AG04450 (cell line): ENCODE measurements around the gene LOX. TPM values are rescaled to one million over a fixed set of nuclear protein-coding genes. Genes with fewer than 3 reads are reported as not detected.
A peak's percentile ranks its signal among the peaks of the same experiment; 100 is the strongest.

Experiments
- CTCF ChIA-PET: fragments of 300-600, 350-600 bp; formaldehyde crosslinking; extraction: SDS; loops from one replicate; lab custom pipeline; 2022; ENCODE audit warnings: antibody characterized with exemption, inconsistent platforms; lab: Charles Lee
- POLR2A ChIA-PET: fragments of 350-600 bp; formaldehyde crosslinking; extraction: SDS; loops from one replicate; lab custom pipeline; 2021; ENCODE audit warnings: antibody characterized with exemption, inconsistent platforms; lab: Yijun Ruan, JAX
- DNase-seq: peaks from one replicate; pipeline ENCODE4 v3.0.0-alpha.2; 2011; ENCODE audit warnings: low read depth, low spot score
- H3K27ac ChIP-seq: one replicate; pipeline ENCODE4 v1.5.1; 2012; ENCODE audit warnings: low read depth, low read length, control low read depth
- H3K27me3 ChIP-seq: one replicate; pipeline ENCODE4 v1.6.0; 2012; ENCODE audit warnings: low read length; ENCODE audit not compliant: control insufficient read depth, insufficient read depth
- H3K4me3 ChIP-seq: 2 replicates; pipeline ENCODE4 v1.5.1; 2011; ENCODE audit warnings: mild to moderate bottlenecking, low read depth, low read length, control low read depth
- H3K9me3 ChIP-seq: 2 replicates; pipeline ENCODE4 v1.5.1; 2012; ENCODE audit warnings: low read length; ENCODE audit not compliant: control insufficient read depth, insufficient read depth
- polyA plus RNA-seq: library from polyadenylated mRNA; depleted of rRNA; stranded (reverse); fragments of >200 nt; gene quantifications from 2 replicates; pipeline ENCODE4 v1.2.3, GENCODE V29; 2011
- TF ChIP-seq, protein P1 (sequence below): IDR thresholded peaks from 2 replicates; pipeline ENCODE4 v1.5.1; 2011; ENCODE audit warnings: low read depth, low read length, control low read depth, inconsistent platforms

The LOX gene
- polyA plus RNA-seq, 1 experiment: 228 TPM

DNA sequence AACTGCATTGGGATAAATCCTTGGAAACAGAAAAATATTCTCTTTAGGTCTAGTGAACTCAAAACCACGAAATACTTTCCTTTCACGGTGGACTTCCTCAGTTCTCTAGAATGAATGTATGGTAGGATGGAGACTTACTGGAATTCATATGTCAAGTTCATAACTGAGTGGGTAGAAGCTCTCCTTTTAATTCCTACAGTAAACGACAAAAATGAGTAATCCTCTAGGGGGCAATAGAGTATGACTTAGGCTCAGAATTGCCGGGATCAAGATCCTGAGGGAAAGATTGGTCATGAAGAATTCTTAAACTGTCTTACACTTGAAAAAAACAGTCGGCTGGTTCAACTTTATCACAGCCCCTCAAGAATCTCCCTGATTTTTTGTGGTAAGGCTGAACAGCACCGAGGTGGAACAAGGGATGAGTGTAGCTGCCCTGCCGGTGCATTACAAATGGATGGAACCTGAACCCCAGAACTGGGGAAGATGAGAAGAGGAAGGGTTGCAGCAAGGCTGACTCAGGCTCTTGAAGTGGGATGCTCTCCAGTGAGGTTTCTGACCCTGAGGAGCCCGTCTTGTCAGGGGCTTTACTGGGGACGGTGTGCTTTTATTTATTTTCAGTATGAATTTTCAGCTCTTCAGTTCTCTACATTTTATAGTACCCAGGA, 14.0 kb upstream of the LOX start:
- Histone ChIP-seq H3K27ac (no peak overlapping the region), H3K27me3 (no peaks in the 10 kb centered on the region), H3K4me3 (no peak overlapping the region), H3K9me3 (no peaks in the 10 kb centered on the region)
- ChIA-PET CTCF (interaction anchor here (0.5 to 12.3 kb wide), 26 partner anchors 9 to 717 kb away, joined by 3 to 105 read pairs (median 4); partner anchors contain the start of genes LOX and SRFBP1), POLR2A (interaction anchor here (0.6 to 1.2 kb wide), 2 partner anchors 16 to 60 kb away, joined by 3 read pairs; no protein-coding TSS in a partner anchor)
- DNase-seq: no peak
- TF ChIP-seq, protein P1, sequence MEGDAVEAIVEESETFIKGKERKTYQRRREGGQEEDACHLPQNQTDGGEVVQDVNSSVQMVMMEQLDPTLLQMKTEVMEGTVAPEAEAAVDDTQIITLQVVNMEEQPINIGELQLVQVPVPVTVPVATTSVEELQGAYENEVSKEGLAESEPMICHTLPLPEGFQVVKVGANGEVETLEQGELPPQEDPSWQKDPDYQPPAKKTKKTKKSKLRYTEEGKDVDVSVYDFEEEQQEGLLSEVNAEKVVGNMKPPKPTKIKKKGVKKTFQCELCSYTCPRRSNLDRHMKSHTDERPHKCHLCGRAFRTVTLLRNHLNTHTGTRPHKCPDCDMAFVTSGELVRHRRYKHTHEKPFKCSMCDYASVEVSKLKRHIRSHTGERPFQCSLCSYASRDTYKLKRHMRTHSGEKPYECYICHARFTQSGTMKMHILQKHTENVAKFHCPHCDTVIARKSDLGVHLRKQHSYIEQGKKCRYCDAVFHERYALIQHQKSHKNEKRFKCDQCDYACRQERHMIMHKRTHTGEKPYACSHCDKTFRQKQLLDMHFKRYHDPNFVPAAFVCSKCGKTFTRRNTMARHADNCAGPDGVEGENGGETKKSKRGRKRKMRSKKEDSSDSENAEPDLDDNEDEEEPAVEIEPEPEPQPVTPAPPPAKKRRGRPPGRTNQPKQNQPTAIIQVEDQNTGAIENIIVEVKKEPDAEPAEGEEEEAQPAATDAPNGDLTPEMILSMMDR: peak; percentile 56

DNA sequence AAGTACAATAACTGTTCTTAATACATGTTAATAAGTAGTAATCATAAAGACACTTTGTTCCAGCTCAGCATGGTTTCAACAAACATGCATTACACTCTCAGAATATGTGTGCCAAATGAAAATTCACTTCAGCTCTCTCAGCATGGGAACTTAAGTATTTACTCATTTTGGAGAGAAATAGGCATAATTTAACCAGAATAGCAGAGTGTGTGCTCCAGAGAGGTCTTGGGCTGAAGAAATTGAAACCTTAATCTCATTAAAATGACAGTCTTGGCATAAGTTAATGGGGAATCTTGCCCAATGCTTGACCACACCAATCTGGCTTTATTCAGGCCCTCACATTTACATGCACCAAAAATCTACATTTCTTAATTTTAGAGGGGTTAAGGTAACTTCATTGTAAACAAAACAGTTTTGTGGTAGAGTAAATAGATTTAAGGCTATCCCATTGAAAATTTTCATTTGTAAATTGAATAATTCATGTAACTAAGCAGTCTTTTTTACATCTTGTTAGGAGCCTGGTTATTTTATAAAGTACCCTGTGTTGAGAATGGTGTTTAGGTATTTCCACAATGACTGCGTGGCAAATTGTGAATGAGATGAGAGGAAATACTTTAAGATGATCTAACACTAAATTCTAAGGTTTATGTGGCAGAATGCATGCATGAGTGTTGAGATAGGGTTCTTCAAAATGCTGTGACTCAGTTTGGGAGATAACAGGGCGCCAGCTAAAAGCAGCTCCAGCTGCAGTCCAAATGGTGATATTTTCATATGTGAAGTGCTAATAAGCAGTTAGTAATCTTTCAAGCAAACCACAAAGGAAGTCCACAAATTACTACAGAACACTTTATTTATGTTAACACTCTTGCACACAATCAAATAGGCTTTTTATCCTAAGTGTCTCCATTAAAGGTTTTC, 11.3 kb upstream of the LOX start:
- no peaks in the 10 kb centered on the region for H3K9me3 ChIP-seq
- no peak for DNase-seq
- TF ChIP-seq, protein P1: no peak
- CTCF ChIA-PET: interaction anchor here (2.5 to 12.3 kb wide), 2 partner anchors 13 to 68 kb away, joined by 8 to 105 read pairs; partner anchors contain the start of gene LOX
- POLR2A ChIA-PET: no interaction called here
- H3K27ac ChIP-seq: peak overlapping the region; percentile 59
- no peak overlapping the region for H3K4me3 ChIP-seq
- H3K27me3 ChIP-seq: no peaks in the 10 kb centered on the region

DNA sequence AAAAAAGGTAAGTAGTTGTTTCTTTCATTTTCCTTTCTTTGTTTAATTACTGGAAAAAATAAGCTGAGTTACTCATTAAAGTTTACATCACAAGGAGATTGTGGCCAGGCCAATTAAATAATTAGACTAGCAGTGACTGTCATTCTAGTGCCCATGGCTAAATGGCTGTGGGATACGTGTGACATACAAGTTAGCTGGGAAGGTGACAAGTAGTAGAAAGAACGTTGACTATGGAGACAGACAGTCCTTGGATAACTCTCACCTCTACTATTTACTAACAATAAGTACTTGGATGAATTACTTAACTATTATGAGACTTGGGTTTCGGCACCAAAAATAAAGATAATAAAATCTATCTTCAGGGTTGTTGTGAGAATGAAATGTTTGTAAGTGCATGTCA, 7.0 kb upstream of the LOX start:
- POLR2A ChIA-PET: no interaction called here
- Histone ChIP-seq H3K4me3 (no peak overlapping the region), H3K27ac (no peak overlapping the region), H3K27me3 (no peaks in the 10 kb centered on the region), H3K9me3 (no peaks in the 10 kb centered on the region)
- TF ChIP-seq, protein P1: no peak
- CTCF ChIA-PET: interaction anchor here (0.6 to 1.7 kb wide), 4 partner anchors 9 to 72 kb away, joined by 3 to 10 read pairs (median 8); no protein-coding TSS in a partner anchor
- DNase-seq: no peak

DNA sequence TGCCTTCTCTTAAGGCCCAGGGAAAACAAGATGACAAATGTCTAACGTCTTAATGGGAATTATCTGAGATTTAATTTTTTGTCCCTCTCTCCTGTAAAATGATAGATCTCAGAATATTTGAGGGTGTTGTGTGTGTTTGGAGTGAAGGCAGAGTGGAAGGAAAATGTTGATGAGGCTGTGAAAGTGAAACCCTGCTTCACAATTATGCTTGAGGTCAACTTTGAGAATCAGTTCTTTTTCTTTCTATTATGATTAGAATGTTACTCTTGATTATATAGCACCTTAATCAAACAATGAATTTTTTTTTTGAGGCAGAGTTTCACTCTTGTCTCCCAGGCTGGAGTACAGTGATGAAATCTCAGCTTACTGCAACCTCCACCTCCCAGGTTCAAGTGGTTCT, 5.5 kb upstream of the LOX start:
- ChIA-PET POLR2A (no interaction called here), CTCF (interaction anchor here (0.7 to 1.0 kb wide), 3 partner anchors 8 to 1837 kb away, joined by 3 read pairs; no protein-coding TSS in a partner anchor)
- Histone ChIP-seq H3K9me3 (no peaks in the 10 kb centered on the region), H3K4me3 (no peak overlapping the region), H3K27ac (no peak overlapping the region), H3K27me3 (no peaks in the 10 kb centered on the region)
- no peak for DNase-seq
- TF ChIP-seq, protein P1: no peak
